Measurements from ENCODE around the gene FGD5. TPM values are rescaled to one million over a fixed set of nuclear protein-coding genes. Genes with fewer than 3 reads are reported as not detected.

The FGD5 gene
- total RNA-seq, 4 donors from 2014 or later, result 9.1 to 75.0 (median 16.1) TPM

DNA sequence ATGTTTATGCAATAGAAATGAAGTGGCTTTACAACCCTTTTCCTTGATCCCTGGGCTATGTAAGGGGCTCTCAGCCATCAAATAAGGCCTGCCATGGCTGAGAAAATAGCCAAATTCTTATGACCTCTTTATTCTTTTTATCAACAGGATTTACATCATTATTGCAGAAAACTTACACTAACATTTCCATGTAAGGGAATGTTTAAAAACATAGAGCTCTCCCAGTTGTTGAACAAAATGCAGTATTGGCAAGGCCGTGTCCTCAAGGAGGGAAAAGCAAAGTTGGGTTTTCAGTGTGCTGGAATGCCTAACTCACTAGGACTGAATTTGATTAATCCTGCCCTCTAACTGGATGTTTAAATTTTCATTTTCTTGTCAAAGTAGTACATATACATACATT lies 150.9 kb downstream of the FGD5 start:
- ATAC-seq (ENCODE audit: low FRiP score), result no peak
- DNase-seq (ENCODE audit: low spot score), result no peak
- TF ChIP-seq, protein P1, sequence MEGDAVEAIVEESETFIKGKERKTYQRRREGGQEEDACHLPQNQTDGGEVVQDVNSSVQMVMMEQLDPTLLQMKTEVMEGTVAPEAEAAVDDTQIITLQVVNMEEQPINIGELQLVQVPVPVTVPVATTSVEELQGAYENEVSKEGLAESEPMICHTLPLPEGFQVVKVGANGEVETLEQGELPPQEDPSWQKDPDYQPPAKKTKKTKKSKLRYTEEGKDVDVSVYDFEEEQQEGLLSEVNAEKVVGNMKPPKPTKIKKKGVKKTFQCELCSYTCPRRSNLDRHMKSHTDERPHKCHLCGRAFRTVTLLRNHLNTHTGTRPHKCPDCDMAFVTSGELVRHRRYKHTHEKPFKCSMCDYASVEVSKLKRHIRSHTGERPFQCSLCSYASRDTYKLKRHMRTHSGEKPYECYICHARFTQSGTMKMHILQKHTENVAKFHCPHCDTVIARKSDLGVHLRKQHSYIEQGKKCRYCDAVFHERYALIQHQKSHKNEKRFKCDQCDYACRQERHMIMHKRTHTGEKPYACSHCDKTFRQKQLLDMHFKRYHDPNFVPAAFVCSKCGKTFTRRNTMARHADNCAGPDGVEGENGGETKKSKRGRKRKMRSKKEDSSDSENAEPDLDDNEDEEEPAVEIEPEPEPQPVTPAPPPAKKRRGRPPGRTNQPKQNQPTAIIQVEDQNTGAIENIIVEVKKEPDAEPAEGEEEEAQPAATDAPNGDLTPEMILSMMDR (IDR thresholded peaks at IDR 0.05), result no peak

DNA sequence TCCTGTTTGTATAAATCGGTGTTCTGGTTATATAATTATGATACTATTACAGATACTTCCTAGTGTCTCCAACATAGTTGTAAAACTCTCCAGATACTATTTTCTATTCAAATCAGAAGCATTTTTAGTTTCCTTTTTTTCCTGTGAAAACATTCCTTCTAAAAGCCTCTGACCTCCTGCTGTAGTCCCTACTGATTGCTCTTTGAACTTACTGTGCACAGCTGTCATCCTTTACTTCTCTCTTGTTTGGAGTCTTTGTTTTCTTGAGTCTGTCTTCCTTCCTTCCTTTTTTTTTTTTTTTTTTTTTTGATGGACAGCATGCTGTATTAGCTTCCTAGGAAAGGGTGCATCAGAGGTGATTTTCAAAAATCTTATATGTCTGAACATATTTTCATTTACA lies 157.6 kb downstream of the FGD5 start:
- TF ChIP-seq, protein P1 (IDR thresholded peaks at IDR 0.05), result no peak
- no peak for DNase-seq (ENCODE audit: low spot score)
- ATAC-seq (ENCODE audit: low FRiP score), result no peak

DNA sequence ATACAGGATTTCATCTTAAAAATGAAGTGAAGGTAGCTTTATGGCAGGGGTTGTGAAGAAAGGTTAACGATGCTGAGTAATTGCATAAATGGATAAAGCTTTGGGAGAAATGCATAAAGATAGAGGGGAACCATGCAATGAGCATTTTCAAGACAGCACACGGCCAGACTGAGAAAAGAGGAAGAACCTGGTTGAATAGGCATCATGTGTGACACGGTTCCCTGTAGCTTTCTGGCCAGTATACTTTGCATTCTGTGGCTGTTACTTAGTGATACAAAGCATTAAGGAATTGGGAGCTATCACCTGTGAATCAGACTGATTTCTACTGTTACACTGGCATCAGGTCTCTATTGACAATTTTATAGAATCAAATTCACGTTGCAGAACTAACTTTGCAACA lies 161.9 kb downstream of the FGD5 start:
- DNase-seq (ENCODE audit: low spot score), result no peak
- TF ChIP-seq, protein P1 (IDR thresholded peaks at IDR 0.05), result no peak
- no peak for ATAC-seq (ENCODE audit: low FRiP score)

Other genes starting within 250 kb of the FGD5 start
- gene CCDC174, start 167.2 kb upstream of the FGD5 start, total RNA-seq, result 10 to 100 TPM; 11.0 to 28.1 (median 16.2) TPM
- under 1 TPM in 2 of 4 donors, not detected in 2; 0.12 to 0.28 TPM for gene C3orf20, start 143.8 kb upstream of the FGD5 start, total RNA-seq
- 10 to 100 TPM; 25.8 to 45.1 (median 37.8) TPM for gene NR2C2, start 128.6 kb downstream of the FGD5 start, total RNA-seq
- gene MRPS25, start 246.4 kb downstream of the FGD5 start, total RNA-seq, result 10 to 100 TPM; 27.1 to 41.3 (median 36.1) TPM